NCI-H524 treated with DMSO at 0.1 percent for 48 hours (cell line): Measurements from ENCODE around the gene CAP1.
A peak's percentile ranks its signal among the peaks of the same experiment; 100 is the strongest.

Experiments used
- DNase-seq: peaks from one replicate; lab custom pipeline; 2025; lab: John Stamatoyannopoulos, UW

CAP1 gene

GRCh38 chr1:40096646-40096976 is 56.1 kb downstream of the CAP1 start:
- no peak for DNase-seq

- peak; percentile 13 for DNase-seq
These were observed 56.7 kb downstream of the CAP1 start, which contains the start of gene PPT1 for GRCh38 chr1:40096977-40097782. Gene PPT1, minus strand, starts transcription at chr1:40097252. Its CDS starts 14 bp downstream, at chr1:40097238.

GRCh38 chr1:40102038-40102437 is 61.5 kb downstream of the CAP1 start:
- DNase-seq: no peak

GRCh38 chr1:40102896-40103295 is 62.4 kb downstream of the CAP1 start:
- no peak for DNase-seq

GRCh38 chr1:40105028-40105427 is 64.5 kb downstream of the CAP1 start:
- no peak for DNase-seq

- DNase-seq: no peak
These were observed 66.9 kb downstream of the CAP1 start for GRCh38 chr1:40107290-40107959.

- no peak for DNase-seq
These were observed 69.9 kb downstream of the CAP1 start for GRCh38 chr1:40110389-40110788.

GRCh38 chr1:40114400-40114799 is 73.9 kb downstream of the CAP1 start:
- DNase-seq: no peak

GRCh38 chr1:40120128-40120527 is 79.6 kb downstream of the CAP1 start:
- no peak for DNase-seq
